Kidney epithelial cell (primary cell): ENCODE measurements around the gene TMEM214. TPM values are rescaled to one million over a fixed set of nuclear protein-coding genes. Genes with fewer than 3 reads are reported as not detected.

Source experiments
- DNase-seq: peaks from one replicate; pipeline ENCODE4 v3.0.0-alpha.2; 2010; ENCODE audit warnings: low read depth
- H3K27me3 ChIP-seq: 2 replicates; pipeline ENCODE4 v1.6.0; 2011; ENCODE audit warnings: low read length; ENCODE audit not compliant: control insufficient read depth, insufficient read depth
- H3K36me3 ChIP-seq: 2 replicates; pipeline ENCODE4 v1.5.1; 2011; ENCODE audit warnings: low read length; ENCODE audit not compliant: control insufficient read depth, insufficient read depth
- H3K4me3 ChIP-seq: 2 replicates; pipeline ENCODE4 v1.5.1; 2011; ENCODE audit warnings: low read depth, mild to moderate bottlenecking, control low read depth, low read length
- total RNA-seq: library from RNA; depleted of rRNA; stranded (reverse); fragments of >200 nt; gene quantifications from 2 replicates; pipeline ENCODE4 v1.2.3, GENCODE V29; 2015
- TF ChIP-seq, protein P1 (sequence below): IDR thresholded peaks from 2 replicates; pipeline ENCODE4 v1.5.1; 2011; ENCODE audit warnings: mild to moderate bottlenecking, moderate library complexity, low read length, control low read depth, inconsistent platforms; ENCODE audit not compliant: insufficient read depth, poor library complexity, severe bottlenecking

TMEM214 gene
- total RNA-seq, 1 donor from 2014 or later = 27.0 TPM

DNA sequence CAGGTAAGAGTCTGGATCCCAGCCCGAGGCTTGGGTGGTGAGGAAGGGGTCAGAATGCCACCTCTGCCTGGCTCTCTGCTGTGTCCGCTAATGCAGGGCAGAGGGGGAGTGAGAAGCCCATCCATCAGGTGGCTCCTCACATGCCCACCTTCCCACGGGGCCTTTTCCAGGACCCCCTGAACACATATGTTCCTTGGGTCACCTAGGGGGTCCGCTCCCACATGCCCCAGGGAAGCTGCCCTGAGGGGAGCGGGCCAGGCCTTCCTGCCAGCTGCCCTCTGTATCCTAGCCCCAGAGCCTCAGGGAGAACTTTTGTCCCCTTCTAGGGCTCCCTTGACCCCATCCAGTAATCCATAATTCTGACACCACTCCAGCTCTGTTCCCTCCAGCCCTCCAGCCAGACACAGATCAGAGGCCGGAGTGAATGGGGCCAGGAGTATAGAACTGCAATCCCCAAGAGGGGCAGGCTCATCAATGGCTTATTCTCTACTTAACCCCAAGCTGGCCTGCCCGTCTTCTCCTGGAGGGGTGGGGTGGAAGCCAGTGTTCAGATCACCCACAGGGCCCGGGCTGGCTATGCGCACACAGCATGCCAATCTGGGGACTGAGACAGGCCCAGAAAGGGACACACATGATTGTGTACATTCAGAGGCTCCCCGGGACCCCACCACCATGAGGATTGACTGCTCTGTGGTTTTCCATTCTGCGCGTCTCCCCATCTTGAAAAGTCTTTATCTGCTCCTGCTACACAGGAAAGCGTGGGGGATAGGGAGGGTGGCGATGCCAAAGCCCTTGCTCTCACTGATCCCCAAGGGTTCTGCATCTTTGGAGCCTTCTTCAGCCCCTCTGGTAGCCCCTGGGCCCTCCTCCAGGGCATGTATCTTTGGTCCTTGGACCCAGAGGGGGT lies 46.7 kb downstream of the TMEM214 start:
- Histone ChIP-seq H3K4me3 (no peak overlapping the region), H3K36me3 (no peaks in the 10 kb centered on the region), H3K27me3 (no peaks in the 10 kb centered on the region)
- TF ChIP-seq, protein P1, sequence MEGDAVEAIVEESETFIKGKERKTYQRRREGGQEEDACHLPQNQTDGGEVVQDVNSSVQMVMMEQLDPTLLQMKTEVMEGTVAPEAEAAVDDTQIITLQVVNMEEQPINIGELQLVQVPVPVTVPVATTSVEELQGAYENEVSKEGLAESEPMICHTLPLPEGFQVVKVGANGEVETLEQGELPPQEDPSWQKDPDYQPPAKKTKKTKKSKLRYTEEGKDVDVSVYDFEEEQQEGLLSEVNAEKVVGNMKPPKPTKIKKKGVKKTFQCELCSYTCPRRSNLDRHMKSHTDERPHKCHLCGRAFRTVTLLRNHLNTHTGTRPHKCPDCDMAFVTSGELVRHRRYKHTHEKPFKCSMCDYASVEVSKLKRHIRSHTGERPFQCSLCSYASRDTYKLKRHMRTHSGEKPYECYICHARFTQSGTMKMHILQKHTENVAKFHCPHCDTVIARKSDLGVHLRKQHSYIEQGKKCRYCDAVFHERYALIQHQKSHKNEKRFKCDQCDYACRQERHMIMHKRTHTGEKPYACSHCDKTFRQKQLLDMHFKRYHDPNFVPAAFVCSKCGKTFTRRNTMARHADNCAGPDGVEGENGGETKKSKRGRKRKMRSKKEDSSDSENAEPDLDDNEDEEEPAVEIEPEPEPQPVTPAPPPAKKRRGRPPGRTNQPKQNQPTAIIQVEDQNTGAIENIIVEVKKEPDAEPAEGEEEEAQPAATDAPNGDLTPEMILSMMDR = no peak
- DNase-seq = no peak

DNA sequence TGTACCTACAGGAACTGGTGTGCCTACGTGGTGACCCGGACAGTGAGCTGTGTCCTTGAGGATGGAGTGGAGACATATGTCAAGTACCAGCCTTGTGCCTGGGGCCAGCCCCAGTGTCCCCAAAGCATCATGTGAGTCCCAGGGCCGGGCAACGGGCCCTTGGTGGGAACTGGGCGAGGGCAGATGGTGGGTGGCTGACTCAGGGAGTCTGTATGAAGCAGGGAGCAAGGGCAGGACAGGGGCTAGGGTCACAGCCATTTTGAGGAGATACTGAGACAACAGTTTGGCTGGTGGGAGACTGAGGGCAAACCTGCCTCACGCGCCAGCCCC lies 47.3 kb downstream of the TMEM214 start:
- TF ChIP-seq, protein P1 = no peak
- no peaks in the 10 kb centered on the region for H3K27me3 ChIP-seq
- H3K36me3 ChIP-seq = no peaks in the 10 kb centered on the region
- DNase-seq = no peak
- no peak overlapping the region for H3K4me3 ChIP-seq

DNA sequence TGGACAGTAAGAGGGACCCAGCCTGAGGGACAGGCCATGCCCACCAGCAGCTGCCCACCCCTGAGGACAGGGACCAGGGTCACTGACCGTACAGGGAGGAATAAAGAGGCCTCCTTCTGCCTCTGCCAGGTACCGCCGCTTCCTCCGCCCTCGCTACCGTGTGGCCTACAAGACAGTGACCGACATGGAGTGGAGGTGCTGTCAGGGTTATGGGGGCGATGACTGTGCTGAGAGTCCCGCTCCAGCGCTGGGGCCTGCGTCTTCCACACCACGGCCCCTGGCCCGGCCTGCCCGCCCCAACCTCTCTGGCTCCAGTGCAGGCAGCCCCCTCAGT lies 47.8 kb downstream of the TMEM214 start:
- Histone ChIP-seq H3K27me3 (no peaks in the 10 kb centered on the region), H3K4me3 (no peak overlapping the region), H3K36me3 (no peaks in the 10 kb centered on the region)
- TF ChIP-seq, protein P1 = no peak
- no peak for DNase-seq

DNA sequence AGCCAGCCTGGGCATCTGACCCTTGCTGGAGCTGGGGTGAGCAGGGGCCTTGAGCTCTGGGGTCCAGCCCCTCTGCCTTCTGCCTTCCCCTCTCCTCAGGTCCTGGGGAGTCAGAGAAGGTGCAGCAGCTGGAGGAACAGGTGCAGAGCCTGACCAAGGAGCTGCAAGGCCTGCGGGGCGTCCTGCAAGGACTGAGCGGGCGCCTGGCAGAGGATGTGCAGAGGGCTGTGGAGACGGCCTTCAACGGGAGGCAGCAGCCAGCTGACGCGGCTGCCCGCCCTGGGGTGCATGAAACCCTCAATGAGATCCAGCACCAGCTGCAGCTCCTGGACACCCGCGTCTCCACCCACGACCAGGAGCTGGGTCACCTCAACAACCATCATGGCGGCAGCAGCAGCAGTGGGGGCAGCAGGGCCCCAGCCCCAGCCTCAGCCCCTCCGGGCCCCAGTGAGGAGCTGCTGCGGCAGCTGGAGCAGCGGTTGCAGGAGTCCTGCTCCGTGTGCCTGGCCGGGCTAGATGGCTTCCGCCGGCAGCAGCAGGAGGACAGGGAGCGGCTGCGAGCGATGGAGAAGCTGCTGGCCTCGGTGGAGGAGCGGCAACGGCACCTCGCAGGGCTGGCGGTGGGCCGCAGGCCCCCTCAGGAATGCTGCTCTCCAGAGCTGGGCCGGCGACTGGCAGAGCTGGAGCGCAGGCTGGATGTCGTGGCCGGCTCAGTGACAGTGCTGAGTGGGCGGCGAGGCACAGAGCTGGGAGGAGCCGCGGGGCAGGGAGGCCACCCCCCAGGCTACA lies 49.4 kb downstream of the TMEM214 start:
- H3K36me3 ChIP-seq = no peaks in the 10 kb centered on the region
- no peak overlapping the region for H3K4me3 ChIP-seq
- DNase-seq = no peak
- TF ChIP-seq, protein P1 = no peak
- no peaks in the 10 kb centered on the region for H3K27me3 ChIP-seq

DNA sequence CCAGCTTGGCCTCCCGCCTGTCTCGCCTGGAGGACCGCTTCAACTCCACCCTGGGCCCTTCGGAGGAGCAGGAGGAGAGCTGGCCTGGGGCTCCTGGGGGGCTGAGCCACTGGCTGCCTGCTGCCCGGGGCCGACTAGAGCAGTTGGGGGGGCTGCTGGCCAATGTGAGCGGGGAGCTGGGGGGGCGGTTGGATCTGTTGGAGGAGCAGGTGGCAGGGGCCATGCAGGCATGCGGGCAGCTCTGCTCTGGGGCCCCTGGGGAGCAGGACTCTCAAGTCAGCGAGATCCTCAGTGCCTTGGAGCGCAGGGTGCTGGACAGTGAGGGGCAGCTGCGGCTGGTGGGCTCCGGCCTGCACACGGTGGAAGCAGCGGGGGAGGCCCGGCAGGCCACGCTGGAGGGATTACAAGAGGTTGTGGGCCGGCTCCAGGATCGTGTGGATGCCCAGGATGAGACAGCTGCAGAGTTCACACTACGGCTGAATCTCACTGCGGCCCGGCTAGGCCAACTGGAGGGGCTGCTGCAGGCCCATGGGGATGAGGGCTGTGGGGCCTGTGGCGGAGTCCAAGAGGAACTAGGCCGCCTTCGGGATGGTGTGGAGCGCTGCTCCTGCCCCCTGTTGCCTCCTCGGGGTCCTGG lies 50.1 kb downstream of the TMEM214 start:
- Histone ChIP-seq H3K4me3 (no peak overlapping the region), H3K36me3 (no peaks in the 10 kb centered on the region), H3K27me3 (no peaks in the 10 kb centered on the region)
- TF ChIP-seq, protein P1 = no peak
- DNase-seq = no peak
